H1 (cell line): ENCODE measurements around the gene FANCI. TPM values are rescaled to one million over a fixed set of nuclear protein-coding genes. Genes with fewer than 3 reads are reported as not detected.

Experiments used
- CTCF ChIA-PET: fragments of 300-600 bp; sonication (Branson Sonifier 250); formaldehyde crosslinking; loops from one replicate; lab custom pipeline; 2021; ENCODE audit not compliant: partially characterized antibody; lab: Charles Lee
- POLR2A ChIA-PET: fragments of 300-600 bp; sonication (Branson Sonifier 250); formaldehyde crosslinking; loops from one replicate; lab custom pipeline; 2021; ENCODE audit warnings: inconsistent platforms; ENCODE audit not compliant: partially characterized antibody; lab: Charles Lee
- DNase-seq, 2 experiments: peaks; one replicate each; pipeline versions ENCODE4 v3.0.0 to v3.0.0-alpha.2; 2010 to 2022; ENCODE audit warnings: low spot score in 2 of 2, low read depth in 1 of 2, mixed read lengths in 1 of 2
- FAIRE-seq: peaks from 2 replicates; lab custom pipeline; 2011; peaks lifted over from hg19 to GRCh38; lab: Jason Lieb, UNC
- H2AFZ ChIP-seq: 2 replicates; pipeline ENCODE4 v1.8.1; 2012; ENCODE audit warnings: low read length, inconsistent platforms
- H2AK5ac ChIP-seq: 2 replicates; pipeline ENCODE4 v1.6.1; 2013; ENCODE audit warnings: low read depth, low read length
- H2BK120ac ChIP-seq: replicated peaks from 2 replicates; pipeline ENCODE3; 2013; ENCODE audit warnings: low read depth, low read length, inconsistent platforms
- H2BK12ac ChIP-seq: 2 replicates; pipeline ENCODE4 v1.6.1; 2013; ENCODE audit warnings: low read depth, low read length
- H2BK15ac ChIP-seq: 2 replicates; pipeline ENCODE4 v1.6.1; 2013; ENCODE audit warnings: low read length
- H2BK20ac ChIP-seq: 2 replicates; pipeline ENCODE4 v1.6.1; 2013; ENCODE audit warnings: low read length
- H2BK5ac ChIP-seq: 2 replicates; pipeline ENCODE4 v1.6.1; 2013; ENCODE audit warnings: low read depth, low read length
- H3K14ac ChIP-seq: 2 replicates; pipeline ENCODE4 v1.6.1; 2013; ENCODE audit warnings: inconsistent platforms; ENCODE audit not compliant: insufficient read length
- H3K18ac ChIP-seq: 2 replicates; pipeline ENCODE4 v1.6.1; 2013; ENCODE audit warnings: low read length; ENCODE audit errors: extremely low read depth
- H3K23ac ChIP-seq: 2 replicates; pipeline ENCODE4 v1.6.1; 2013; ENCODE audit warnings: inconsistent platforms; ENCODE audit not compliant: insufficient read length
- H3K23me2 ChIP-seq: 2 replicates; pipeline ENCODE4 v1.6.1; 2013; ENCODE audit warnings: low read depth, low read length
- H3K27ac ChIP-seq: 2 replicates; pipeline ENCODE4 v1.6.1; 2011; ENCODE audit warnings: low read depth, low read length, inconsistent platforms
- H3K27me3 ChIP-seq, 4 experiments: replicated peaks in 1 of 4; 1 replicate in 1 of 4; 2 replicates in 3 of 4; pipeline versions ENCODE4 v1.6.1 to v1.8.1; 2011 to 2013; ENCODE audit warnings: low read length in 3 of 4, mild to moderate bottlenecking in 3 of 4, inconsistent platforms in 2 of 4, mixed read lengths in 2 of 4, moderate library complexity in 1 of 4; ENCODE audit not compliant: control insufficient read depth in 3 of 4, insufficient read depth in 3 of 4; ENCODE audit errors: extremely low read depth in 1 of 4
- H3K36me3 ChIP-seq, 4 experiments: 2 replicates each; pipeline versions ENCODE4 v1.6.1 to v1.8.1; 2011 to 2013; ENCODE audit warnings: mild to moderate bottlenecking in 4 of 4, low read length in 3 of 4, moderate library complexity in 2 of 4, control low read depth in 1 of 4, inconsistent platforms in 1 of 4; ENCODE audit not compliant: insufficient read depth in 4 of 4, control insufficient read depth in 2 of 4
- H3K4ac ChIP-seq: replicated peaks from 2 replicates; pipeline ENCODE3; 2013; ENCODE audit warnings: low read length, low read depth, mixed read lengths, inconsistent platforms; ENCODE audit not compliant: insufficient read length
- H3K4me1 ChIP-seq, 4 experiments: replicated peaks in 1 of 4; 1 replicate in 1 of 4; 2 replicates in 3 of 4; pipeline versions ENCODE4 v1.6.1 to v1.8.1; 2011 to 2013; ENCODE audit warnings: low read length in 3 of 4, inconsistent platforms in 2 of 4, mixed read lengths in 1 of 4; ENCODE audit not compliant: insufficient read depth in 4 of 4, control insufficient read depth in 3 of 4
- H3K4me2 ChIP-seq, 2 experiments: 2 replicates each; pipeline versions ENCODE4 v1.6.1 to v1.8.1; 2011 to 2013; ENCODE audit warnings: low read depth in 2 of 2, low read length in 2 of 2, control low read depth in 1 of 2, inconsistent platforms in 1 of 2, mild to moderate bottlenecking in 1 of 2; ENCODE audit not compliant: insufficient read depth in 1 of 2
- H3K4me3 ChIP-seq, 4 experiments: fragments of 200-600, 300-600 bp in 1 of 4; sonication (generic), shearing (Covaris generic), sonication (Bioruptor Twin) in 1 of 4; 2 replicates each; pipeline versions ENCODE4 v1.5.1 to v1.8.1; 2011 to 2016; ENCODE audit warnings: low read length in 4 of 4, low read depth in 3 of 4, control low read depth in 2 of 4, inconsistent platforms in 2 of 4, mild to moderate bottlenecking in 2 of 4, mixed read lengths in 1 of 4, moderate library complexity in 1 of 4; ENCODE audit not compliant: insufficient read depth in 2 of 4; ENCODE audit errors: extremely low read depth in 1 of 4
- H3K56ac ChIP-seq: replicated peaks from 2 replicates; pipeline ENCODE3; 2013; ENCODE audit warnings: low read depth, mild to moderate bottlenecking, mixed read lengths, low read length, inconsistent platforms; ENCODE audit not compliant: insufficient read length
- H3K79me1 ChIP-seq: 2 replicates; pipeline ENCODE4 v1.6.1; 2013; ENCODE audit warnings: low read depth, low read length, control low read depth
- H3K79me2 ChIP-seq, 2 experiments: 2 replicates each; pipeline versions ENCODE4 v1.6.1 to v1.8.1; 2012 to 2013; ENCODE audit warnings: low read length in 2 of 2, mild to moderate bottlenecking in 2 of 2, inconsistent platforms in 1 of 2; ENCODE audit not compliant: insufficient read depth in 2 of 2, control insufficient read depth in 1 of 2
- H3K9ac ChIP-seq, 4 experiments: replicated peaks in 1 of 4; 1 replicate in 1 of 4; 2 replicates in 3 of 4; pipeline versions ENCODE4 v1.6.1 to v1.8.1; 2011 to 2013; ENCODE audit warnings: low read depth in 3 of 4, low read length in 3 of 4, control low read depth in 2 of 4, mild to moderate bottlenecking in 2 of 4, moderate library complexity in 2 of 4, inconsistent platforms in 1 of 4; ENCODE audit errors: extremely low read depth in 1 of 4
- H3K9me3 ChIP-seq, 2 experiments: 2 replicates each; pipeline versions ENCODE4 v1.6.1 to v1.8.1; 2012 to 2013; ENCODE audit warnings: mild to moderate bottlenecking in 2 of 2, moderate library complexity in 2 of 2, control low read depth in 1 of 2, inconsistent platforms in 1 of 2, low read depth in 1 of 2, low read length in 1 of 2, mixed read lengths in 1 of 2; ENCODE audit not compliant: insufficient read depth in 2 of 2
- H4K20me1 ChIP-seq, 2 experiments: replicated peaks in 1 of 2; 2 replicates each; pipeline versions ENCODE3 to v1.8.1; 2011 to 2013; ENCODE audit warnings: inconsistent platforms in 2 of 2, low read length in 2 of 2, mild to moderate bottlenecking in 1 of 2; ENCODE audit not compliant: insufficient read depth in 2 of 2, control insufficient read depth in 1 of 2
- H4K5ac ChIP-seq: 2 replicates; pipeline ENCODE4 v1.6.1; 2013; ENCODE audit warnings: low read length, low read depth, mixed read lengths, inconsistent platforms; ENCODE audit not compliant: insufficient read length
- H4K8ac ChIP-seq: 2 replicates; pipeline ENCODE4 v1.8.0; 2013; ENCODE audit warnings: mild to moderate bottlenecking, moderate library complexity, low read length, inconsistent platforms; ENCODE audit not compliant: insufficient read depth; ENCODE audit errors: extremely low read depth
- H4K91ac ChIP-seq: replicated peaks from 2 replicates; pipeline ENCODE3; 2013; ENCODE audit warnings: low read length, mixed read lengths, inconsistent platforms; ENCODE audit not compliant: insufficient read length
- BACH1 ChIP-seq: IDR thresholded peaks from 2 replicates; pipeline ENCODE4 v1.6.1; 2012; ENCODE audit warnings: low read length, improper control_type of control experiment
- CBX5 ChIP-seq: fragments of 300-800, 300-1000 bp; sonication (generic); IDR thresholded peaks from 2 replicates; pipeline ENCODE4 v1.7.1; 2016; ENCODE audit warnings: antibody characterized with exemption, low read length, low read depth
- CREB1 ChIP-seq: IDR thresholded peaks from 2 replicates; pipeline ENCODE4 v1.6.1; 2012; ENCODE audit warnings: inconsistent platforms
- EZH2 ChIP-seq: fragments of 200-600 bp; sonication (generic); IDR thresholded peaks from 2 replicates; pipeline ENCODE4 v1.7.1; 2012; ENCODE audit warnings: low read depth, mild to moderate bottlenecking, moderate library complexity, low read length, inconsistent platforms; ENCODE audit not compliant: severe bottlenecking
- FOSL1 ChIP-seq: IDR thresholded peaks from 2 replicates; pipeline ENCODE4 v1.6.1; 2011; ENCODE audit warnings: mild to moderate bottlenecking, low read depth, low read length, moderate library complexity; ENCODE audit not compliant: insufficient read depth
- POLR2AphosphoS5 ChIP-seq: IDR thresholded peaks from 2 replicates; pipeline ENCODE4 v1.6.1; 2011; ENCODE audit warnings: low read depth, low read length
- WGBS, 2 experiments: shearing (Covaris generic) in 1 of 2; methylation state at CpG; one replicate each; pipeline versions ENCODE4 v1.1.6 to v1.1.7; 2013 to 2015; ENCODE audit warnings: low lambda C conversion rate in 2 of 2, mixed read lengths in 2 of 2, inconsistent platforms in 1 of 2, low coverage in 1 of 2, missing lambda C conversion rate in 1 of 2; ENCODE audit not compliant: insufficient replicate concordance in 2 of 2, insufficient coverage in 1 of 2, insufficient read length in 1 of 2; ENCODE audit errors: extremely low coverage in 1 of 2, missing lambda C conversion rate in 1 of 2; 5-methylcytosine and 5-hydroxymethylcytosine counted together
- polyA plus RNA-seq, 7 experiments: library from polyadenylated mRNA; depleted of rRNA in 3 of 7; stranded (reverse) in 5 of 7; unstranded in 2 of 7; fragments of >200 nt in 5 of 7; fragments of 200-250 nt in 2 of 7; gene quantifications; 1 replicate in 5 of 7; 2 replicates in 1 of 7; 4 replicates in 1 of 7; pipeline versions ENCODE4 v1.2.1 to v1.2.3, GENCODE V29; 2011 to 2013; ENCODE audit warnings: missing spikeins in 2 of 7, mixed read lengths in 2 of 7
- total RNA-seq: library from RNA; stranded (reverse); fragmentation: NEBNext Ultra II Directional; extraction: Animal tissue kit (Norgen Biotek cat#: 25700); gene quantifications from 2 replicates; pipeline ENCODE4 v1.2.1, GENCODE V29; 2021
- TF ChIP-seq, protein P1 (sequence below): IDR thresholded peaks from 2 replicates; pipeline ENCODE4 v1.6.1; 2012; ENCODE audit warnings: low read length, inconsistent platforms
- TF ChIP-seq, protein P2 (sequence below): IDR thresholded peaks from 2 replicates; pipeline ENCODE4 v1.6.1; 2012; ENCODE audit warnings: inconsistent platforms
- TF ChIP-seq, protein P3 (sequence below), 3 experiments: IDR thresholded peaks; 1 replicate in 2 of 3; 2 replicates in 1 of 3; pipeline versions ENCODE4 v1.5.1 to v1.6.1; 2011; ENCODE audit warnings: low read length in 3 of 3, mild to moderate bottlenecking in 3 of 3, inconsistent platforms in 2 of 3, low read depth in 1 of 3, moderate library complexity in 1 of 3; ENCODE audit not compliant: insufficient read depth in 1 of 3; ENCODE audit errors: control extremely low read depth in 1 of 3

FANCI gene
- total and polyA plus RNA-seq, 2 of the 8 experiments (the other 6 are each of a cell fraction or from before 2014, with no cell fraction given), result 37.8 to 115 TPM

DNA sequence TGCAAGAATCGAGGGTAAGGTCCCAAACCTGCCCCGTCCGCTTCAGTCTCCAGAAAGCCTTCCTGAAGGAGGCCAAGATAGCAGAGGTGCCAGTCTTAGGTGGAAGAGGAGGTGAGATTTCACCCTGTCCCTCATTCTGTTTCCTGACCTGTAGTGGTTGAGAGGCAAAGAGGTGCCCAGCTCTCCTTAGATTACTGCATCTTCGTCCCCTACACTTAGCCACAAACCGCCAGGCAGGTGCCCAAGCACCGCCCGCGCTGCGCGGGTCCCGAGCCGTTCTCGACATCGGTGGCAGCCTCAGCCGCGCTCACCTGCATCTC lies 114.6 kb downstream of the FANCI start:
- Histone ChIP-seq H3K9me3 (no peaks in the 10 kb centered on the region), H3K23me2 (no peaks in the 10 kb centered on the region; the same call in 1 of the 2 replicates), H3K23ac (no peak overlapping the region), H3K14ac (no peak overlapping the region), H3K36me3 (peaks cover 0 to 7% (median 0%) of the 10 kb centered on the region in 4 experiments; a peak in 1 of 8 replicates), H2AFZ (no peak overlapping the region), H2AK5ac (no peak overlapping the region), H3K4me2 (peak overlapping the region; percentile 0 to 99; a peak in 2 of 4 replicates), H2BK20ac (no peak overlapping the region), H3K4ac (no peak overlapping the region), H3K9ac (no peak overlapping the region), H3K56ac (no peak overlapping the region), H3K4me3 (peak overlapping the region in 3 of 4 experiments; percentile 25 to 58 (median 45); a peak in 4 of 8 replicates), H3K79me1 (no peaks in the 10 kb centered on the region), H3K18ac (no peak overlapping the region), H2BK5ac (no peak overlapping the region), H4K5ac (no peak overlapping the region), H3K4me1 (peaks cover 0 to 27% (median 13%) of the 10 kb centered on the region in 4 experiments; a peak in 5 of 7 replicates), H3K27ac (no peak overlapping the region), H3K27me3 (peaks cover 58 to 79% (median 68%) of the 10 kb centered on the region in 4 experiments), H4K20me1 (peaks cover 6 to 19% of the 10 kb centered on the region in 2 experiments), H2BK12ac (no peak overlapping the region), H2BK120ac (no peak overlapping the region), H3K79me2 (no peaks in the 10 kb centered on the region), H4K8ac (no peak overlapping the region), H2BK15ac (no peak overlapping the region), H4K91ac (no peak overlapping the region)
- ChIA-PET CTCF (interaction anchor here (0.9 to 18.6 kb wide), 28 partner anchors 10 to 488 kb away, joined by 3 to 412 read pairs (median 10); partner anchors contain the start of genes ABHD2, POLG and RHCG), POLR2A (interaction anchor here (0.9 to 1.3 kb wide), 2 partner anchors 22 to 36 kb away, joined by 3 to 4 read pairs; no protein-coding TSS in a partner anchor)
- FAIRE-seq (no peak), DNase-seq (no peak)
- 19% methylated on average over 16 of the region's 16 CpGs; no CpG with 5 or more reads in 1 of the 2 experiments for WGBS, 2 experiments
- no peak for TF ChIP-seq FOSL1
- no peak for TF ChIP-seq POLR2AphosphoS5
- TF ChIP-seq, protein P1, sequence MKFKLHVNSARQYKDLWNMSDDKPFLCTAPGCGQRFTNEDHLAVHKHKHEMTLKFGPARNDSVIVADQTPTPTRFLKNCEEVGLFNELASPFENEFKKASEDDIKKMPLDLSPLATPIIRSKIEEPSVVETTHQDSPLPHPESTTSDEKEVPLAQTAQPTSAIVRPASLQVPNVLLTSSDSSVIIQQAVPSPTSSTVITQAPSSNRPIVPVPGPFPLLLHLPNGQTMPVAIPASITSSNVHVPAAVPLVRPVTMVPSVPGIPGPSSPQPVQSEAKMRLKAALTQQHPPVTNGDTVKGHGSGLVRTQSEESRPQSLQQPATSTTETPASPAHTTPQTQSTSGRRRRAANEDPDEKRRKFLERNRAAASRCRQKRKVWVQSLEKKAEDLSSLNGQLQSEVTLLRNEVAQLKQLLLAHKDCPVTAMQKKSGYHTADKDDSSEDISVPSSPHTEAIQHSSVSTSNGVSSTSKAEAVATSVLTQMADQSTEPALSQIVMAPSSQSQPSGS, result no peak
- no peak for TF ChIP-seq EZH2
- TF ChIP-seq BACH1, result no peak
- TF ChIP-seq, protein P2, sequence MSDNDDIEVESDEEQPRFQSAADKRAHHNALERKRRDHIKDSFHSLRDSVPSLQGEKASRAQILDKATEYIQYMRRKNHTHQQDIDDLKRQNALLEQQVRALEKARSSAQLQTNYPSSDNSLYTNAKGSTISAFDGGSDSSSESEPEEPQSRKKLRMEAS, result no peak
- TF ChIP-seq, protein P3, sequence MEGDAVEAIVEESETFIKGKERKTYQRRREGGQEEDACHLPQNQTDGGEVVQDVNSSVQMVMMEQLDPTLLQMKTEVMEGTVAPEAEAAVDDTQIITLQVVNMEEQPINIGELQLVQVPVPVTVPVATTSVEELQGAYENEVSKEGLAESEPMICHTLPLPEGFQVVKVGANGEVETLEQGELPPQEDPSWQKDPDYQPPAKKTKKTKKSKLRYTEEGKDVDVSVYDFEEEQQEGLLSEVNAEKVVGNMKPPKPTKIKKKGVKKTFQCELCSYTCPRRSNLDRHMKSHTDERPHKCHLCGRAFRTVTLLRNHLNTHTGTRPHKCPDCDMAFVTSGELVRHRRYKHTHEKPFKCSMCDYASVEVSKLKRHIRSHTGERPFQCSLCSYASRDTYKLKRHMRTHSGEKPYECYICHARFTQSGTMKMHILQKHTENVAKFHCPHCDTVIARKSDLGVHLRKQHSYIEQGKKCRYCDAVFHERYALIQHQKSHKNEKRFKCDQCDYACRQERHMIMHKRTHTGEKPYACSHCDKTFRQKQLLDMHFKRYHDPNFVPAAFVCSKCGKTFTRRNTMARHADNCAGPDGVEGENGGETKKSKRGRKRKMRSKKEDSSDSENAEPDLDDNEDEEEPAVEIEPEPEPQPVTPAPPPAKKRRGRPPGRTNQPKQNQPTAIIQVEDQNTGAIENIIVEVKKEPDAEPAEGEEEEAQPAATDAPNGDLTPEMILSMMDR (IDR thresholded peaks at IDR 0.05; ENCODE audit: control extremely low read depth in 1 of 3, insufficient read depth in 1 of 3, low read depth in 1 of 3, low read length in 3 of 3), result no peak
- no peak for TF ChIP-seq CREB1
- no peak for TF ChIP-seq CBX5
